Gastrocnemius medialis (tissue), 4 donors: ENCODE data around the gene COL25A1. TPM values are rescaled to one million over a fixed set of nuclear protein-coding genes. Genes with fewer than 3 reads are reported as not detected.
A peak's percentile ranks its signal among the peaks of the same experiment; 100 is the strongest.

ENCODE experiments used
- ATAC-seq, 2 donors: fragments of 150-250 bp; one replicate each; pipeline ENCODE4 v1.9.1; 2016
- DNase-seq, 2 donors: peaks; one replicate each; pipeline ENCODE4 v3.0.0-alpha.2; 2019
- H3K27ac ChIP-seq, 4 donors: fragments of 200-600 bp; sonication (generic); 1 replicate in 1 of 4; 2 replicates in 3 of 4; pipeline ENCODE4 v1.5.1; 2016 to 2018; ENCODE audit warnings: mild to moderate bottlenecking in 2 of 4, moderate library complexity in 1 of 4
- H3K27me3 ChIP-seq, 3 donors: fragments of 200-600 bp; sonication (generic) in 2 of 3; 1 replicate in 1 of 3; 2 replicates in 2 of 3; pipeline versions ENCODE4 v1.5.1 to v1.6.0; 2016 to 2019; ENCODE audit warnings: mild to moderate bottlenecking in 1 of 3, moderate library complexity in 1 of 3
- H3K36me3 ChIP-seq, 2 donors: fragments of 200-600 bp; sonication (generic) in 1 of 2; one replicate each; pipeline ENCODE4 v1.5.1; 2017 to 2018
- H3K4me1 ChIP-seq, 2 donors: fragments of 200-600 bp; sonication (generic) in 1 of 2; one replicate each; pipeline ENCODE4 v1.5.1; 2016 to 2017; ENCODE audit warnings: mild to moderate bottlenecking in 2 of 2
- H3K4me3 ChIP-seq, 4 donors: fragments of 200-600 bp; sonication (generic) in 3 of 4; 1 replicate in 1 of 4; 2 replicates in 3 of 4; pipeline ENCODE4 v1.5.1; 2016 to 2019; ENCODE audit warnings: mild to moderate bottlenecking in 2 of 4
- H3K9me3 ChIP-seq, 3 donors: fragments of 200-600 bp; sonication (generic) in 2 of 3; 1 replicate in 1 of 3; 2 replicates in 2 of 3; pipeline ENCODE4 v1.5.1; 2016 to 2019
- POLR2A ChIP-seq, 2 donors: fragments of 450-650 bp; IDR thresholded peaks; one replicate each; pipeline ENCODE4 v1.6.1; 2017; ENCODE audit warnings: antibody characterized with exemption in 2 of 2, mild to moderate bottlenecking in 2 of 2, moderate library complexity in 2 of 2
- in situ Hi-C, 4 donors: fragments of 200-750 bp; cut with MboI; loops; one replicate each; pipeline versions ENCODE4 v1.15.0 to v1.8.0; 2017; ENCODE audit warnings: low sequenced_read_pairs in 4 of 4
- intact Hi-C: fragments of 100-400 bp; cut with DNase I; formaldehyde crosslinking; loops from one replicate; pipeline ENCODE4 v1.15.1; 2023; ENCODE audit warnings: low total_unique reads
- total RNA-seq, 4 donors: library from RNA; depleted of rRNA; stranded (reverse); fragments of >200 nt; gene quantifications; one replicate each; pipeline versions ENCODE4 v1.1.0 to v1.2.3, GENCODE V29; 2016
- TF ChIP-seq, protein P1 (sequence below), 5 experiments: fragments of 450-650 bp in 3 of 5; fragments of 200-600 bp in 2 of 5; sonication (generic) in 2 of 5; IDR thresholded peaks in 4 of 5; conservative IDR thresholded peaks in 1 of 5; 1 replicate in 4 of 5; 2 replicates in 1 of 5; pipeline ENCODE4 v1.5.1; 2016 to 2019; ENCODE audit warnings: antibody characterized with exemption in 5 of 5, mild to moderate bottlenecking in 3 of 5, moderate library complexity in 3 of 5

COL25A1 gene
- total RNA-seq, 4 donors from 2014 or later, result 0.27 to 2.0 (median 0.85) TPM; not detected in 1

DNA sequence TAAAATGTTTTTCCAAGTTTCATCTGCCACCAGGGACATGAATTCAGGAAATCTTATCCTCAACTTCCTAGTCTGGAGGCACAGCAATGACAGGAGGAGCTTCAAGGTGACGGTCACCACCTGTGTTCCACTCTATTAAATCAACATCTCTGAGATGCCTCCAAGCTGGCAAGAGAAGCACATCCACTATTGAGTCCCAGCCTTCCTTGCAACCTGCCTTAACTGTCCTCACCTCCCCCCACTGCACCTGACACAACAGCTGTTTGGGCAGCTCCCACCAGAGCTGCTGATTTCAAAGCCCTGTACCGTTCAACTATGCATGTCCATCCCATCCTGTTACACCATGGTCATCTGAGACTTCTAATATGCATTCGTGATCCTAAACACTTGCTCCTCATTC lies 123.4 kb downstream of the COL25A1 start:
- Histone ChIP-seq H3K27me3 (no peaks in the 10 kb centered on the region), H3K4me3 (no peak overlapping the region), H3K27ac (no peak overlapping the region), H3K9me3 (no peaks in the 10 kb centered on the region), H3K36me3 (no peaks in the 10 kb centered on the region), H3K4me1 (peaks cover 0 to 8% of the 10 kb centered on the region in 2 donors)
- TF ChIP-seq, protein P1, sequence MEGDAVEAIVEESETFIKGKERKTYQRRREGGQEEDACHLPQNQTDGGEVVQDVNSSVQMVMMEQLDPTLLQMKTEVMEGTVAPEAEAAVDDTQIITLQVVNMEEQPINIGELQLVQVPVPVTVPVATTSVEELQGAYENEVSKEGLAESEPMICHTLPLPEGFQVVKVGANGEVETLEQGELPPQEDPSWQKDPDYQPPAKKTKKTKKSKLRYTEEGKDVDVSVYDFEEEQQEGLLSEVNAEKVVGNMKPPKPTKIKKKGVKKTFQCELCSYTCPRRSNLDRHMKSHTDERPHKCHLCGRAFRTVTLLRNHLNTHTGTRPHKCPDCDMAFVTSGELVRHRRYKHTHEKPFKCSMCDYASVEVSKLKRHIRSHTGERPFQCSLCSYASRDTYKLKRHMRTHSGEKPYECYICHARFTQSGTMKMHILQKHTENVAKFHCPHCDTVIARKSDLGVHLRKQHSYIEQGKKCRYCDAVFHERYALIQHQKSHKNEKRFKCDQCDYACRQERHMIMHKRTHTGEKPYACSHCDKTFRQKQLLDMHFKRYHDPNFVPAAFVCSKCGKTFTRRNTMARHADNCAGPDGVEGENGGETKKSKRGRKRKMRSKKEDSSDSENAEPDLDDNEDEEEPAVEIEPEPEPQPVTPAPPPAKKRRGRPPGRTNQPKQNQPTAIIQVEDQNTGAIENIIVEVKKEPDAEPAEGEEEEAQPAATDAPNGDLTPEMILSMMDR (IDR thresholded peaks at IDR 0.05 in 4 of 5, conservative IDR thresholded peaks at IDR 0.05 in 1 of 5), result no peak
- TF ChIP-seq POLR2A (IDR thresholded peaks at IDR 0.05), result no peak
- ATAC-seq (peak in 1 of 2 donors; percentile 70), DNase-seq (peak in 1 of 2 donors; percentile 8)
- in situ Hi-C loops, result no loop called here
- intact Hi-C loops, result no loop called here

DNA sequence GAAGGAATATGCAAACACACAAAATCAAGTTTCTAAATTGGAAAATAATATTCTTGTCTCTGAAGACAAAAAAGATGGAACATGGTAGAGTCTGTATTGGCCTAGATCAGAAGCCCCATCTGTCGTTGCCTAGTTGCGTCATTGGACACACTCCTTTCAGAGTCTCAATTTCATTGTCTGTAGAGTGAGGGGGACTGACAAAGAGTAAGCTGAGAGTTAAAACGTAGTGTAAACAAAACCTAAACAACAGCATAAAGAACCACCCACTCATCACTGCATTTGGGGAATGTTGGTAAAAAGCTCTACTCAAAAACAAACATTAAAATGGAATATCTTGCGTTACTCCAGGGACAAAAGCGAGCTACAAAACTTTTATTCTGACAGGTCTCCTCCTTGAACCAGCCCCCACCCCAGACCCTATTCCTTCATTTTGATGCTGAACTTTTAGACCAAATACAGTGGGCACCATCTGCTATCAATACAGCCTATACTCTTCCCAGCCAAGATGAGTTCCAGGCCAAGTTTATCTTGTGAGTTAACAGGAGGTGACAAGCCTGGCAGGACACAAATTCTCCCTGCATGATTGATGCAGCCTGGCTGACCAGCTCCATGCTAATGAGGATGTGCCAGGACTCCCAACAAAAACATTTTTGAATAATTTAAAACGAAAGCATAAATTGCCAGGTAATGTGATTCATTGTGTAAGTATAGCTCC lies 125.2 kb downstream of the COL25A1 start:
- intact Hi-C loops (no loop called here), in situ Hi-C loops (no loop called here)
- no peak overlapping the region for H3K4me3 ChIP-seq
- H3K27ac ChIP-seq, result no peak overlapping the region
- no peaks in the 10 kb centered on the region for H3K9me3 ChIP-seq
- no peaks in the 10 kb centered on the region for H3K36me3 ChIP-seq
- TF ChIP-seq, protein P1 (IDR thresholded peaks at IDR 0.05 in 4 of 5, conservative IDR thresholded peaks at IDR 0.05 in 1 of 5), result no peak
- no peak for TF ChIP-seq POLR2A (IDR thresholded peaks at IDR 0.05)
- H3K4me1 ChIP-seq, result no peaks in the 10 kb centered on the region
- H3K27me3 ChIP-seq, result no peaks in the 10 kb centered on the region
- ATAC-seq, result no peak
- no peak for DNase-seq

DNA sequence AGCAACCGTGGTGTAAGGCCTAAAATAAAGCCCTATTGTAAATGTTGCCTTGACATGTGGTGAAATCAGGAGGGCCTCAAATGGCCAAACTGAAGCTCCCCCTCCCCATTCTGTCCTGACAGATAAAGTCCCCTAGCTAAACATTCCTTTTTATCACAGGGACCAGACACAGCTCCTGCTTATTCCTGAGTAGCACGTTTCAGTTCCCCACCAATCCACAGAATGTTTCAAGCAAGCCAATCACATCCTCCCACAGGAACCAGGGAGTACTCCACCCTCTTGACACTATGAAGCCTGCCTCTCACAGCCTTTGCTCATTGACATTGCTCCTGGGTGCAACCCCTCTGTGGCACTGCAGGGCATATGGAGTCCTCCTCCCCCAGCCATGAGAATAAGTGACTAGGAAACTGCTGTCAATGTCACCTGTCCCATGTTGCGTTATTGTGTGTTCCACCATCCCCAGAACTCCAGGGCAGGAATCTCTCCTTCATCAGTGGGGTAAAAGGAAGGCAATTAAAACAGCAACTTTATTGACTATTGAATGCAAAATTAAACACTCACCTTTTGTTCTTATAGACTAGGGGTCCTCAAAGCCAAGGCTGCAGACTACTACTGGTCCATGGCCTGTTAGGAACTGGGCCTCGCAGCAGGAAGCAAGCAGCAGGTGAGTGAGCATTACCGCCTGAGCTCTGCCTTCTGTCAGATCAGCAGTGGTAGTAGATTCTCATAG lies 128.1 kb downstream of the COL25A1 start:
- no peaks in the 10 kb centered on the region for H3K4me1 ChIP-seq
- DNase-seq (no peak), ATAC-seq (no peak)
- no peaks in the 10 kb centered on the region for H3K27me3 ChIP-seq
- no peaks in the 10 kb centered on the region for H3K36me3 ChIP-seq
- TF ChIP-seq, protein P1 (IDR thresholded peaks at IDR 0.05 in 4 of 5, conservative IDR thresholded peaks at IDR 0.05 in 1 of 5), result no peak
- TF ChIP-seq POLR2A (IDR thresholded peaks at IDR 0.05), result no peak
- no peak overlapping the region for H3K4me3 ChIP-seq
- no peaks in the 10 kb centered on the region for H3K9me3 ChIP-seq
- in situ Hi-C loops, result no loop called here
- H3K27ac ChIP-seq, result no peak overlapping the region
- intact Hi-C loops, result no loop called here

- Histone ChIP-seq H3K36me3 (no peaks in the 10 kb centered on the region), H3K27me3 (no peaks in the 10 kb centered on the region), H3K27ac (no peak overlapping the region), H3K9me3 (no peaks in the 10 kb centered on the region), H3K4me3 (no peak overlapping the region), H3K4me1 (no peaks in the 10 kb centered on the region)
- ATAC-seq (no peak), DNase-seq (no peak)
- intact Hi-C loops (no loop called here), in situ Hi-C loops (no loop called here)
- TF ChIP-seq, protein P1 (IDR thresholded peaks at IDR 0.05 in 4 of 5, conservative IDR thresholded peaks at IDR 0.05 in 1 of 5), result no peak
- no peak for TF ChIP-seq POLR2A (IDR thresholded peaks at IDR 0.05)
These were observed 130.2 kb downstream of the COL25A1 start for GRCh38 chr4:109172301-109172700.
